Parathyroid adenoma (tissue), 2 donors: ENCODE measurements around the gene SLC66A1.

Source experiments
- H2AFZ ChIP-seq: fragments of 300-600 bp; sonication (generic); one replicate; pipeline ENCODE4 v1.7.0; 2017; ENCODE audit warnings: antibody characterized with exemption, mild to moderate bottlenecking
- H3K27ac ChIP-seq: fragments of 300-600 bp; sonication (generic); one replicate; pipeline ENCODE4 v1.7.0; 2017
- H3K27me3 ChIP-seq: fragments of 300-600 bp; sonication (generic); one replicate; pipeline ENCODE4 v1.7.0; 2017; ENCODE audit warnings: low read length; ENCODE audit not compliant: control insufficient read depth, insufficient read depth
- H3K36me3 ChIP-seq: fragments of 300-600 bp; sonication (generic); one replicate; pipeline ENCODE4 v1.7.0; 2017; ENCODE audit warnings: low read length; ENCODE audit not compliant: control insufficient read depth, insufficient read depth
- H3K4me1 ChIP-seq: fragments of 300-600 bp; sonication (generic); one replicate; pipeline ENCODE4 v1.7.0; 2017; ENCODE audit warnings: control low read depth
- H3K4me2 ChIP-seq: fragments of 300-600 bp; sonication (generic); one replicate; pipeline ENCODE4 v1.7.0; 2017; ENCODE audit warnings: low read length
- H3K4me3 ChIP-seq: fragments of 300-600 bp; sonication (generic); one replicate; pipeline ENCODE4 v1.7.0; 2017; ENCODE audit warnings: low read depth, low read length
- H3K79me2 ChIP-seq: fragments of 300-600 bp; sonication (generic); one replicate; pipeline ENCODE4 v1.7.0; 2017; ENCODE audit warnings: control low read depth
- H3K9ac ChIP-seq: fragments of 300-600 bp; sonication (generic); one replicate; pipeline ENCODE4 v1.7.0; 2017; ENCODE audit warnings: mild to moderate bottlenecking
- H3K9me3 ChIP-seq: fragments of 300-600 bp; sonication (generic); one replicate; pipeline ENCODE4 v1.7.0; 2017; ENCODE audit warnings: low read length; ENCODE audit not compliant: control insufficient read depth
- TF ChIP-seq, protein P1 (sequence below): fragments of 300-600 bp; sonication (generic); IDR thresholded peaks from one replicate; pipeline ENCODE4 v1.7.0; 2017; ENCODE audit warnings: antibody characterized with exemption, mild to moderate bottlenecking
- donor health status: primary hyperparathyroidism.

Gene SLC66A1

GRCh38 chr1:19307794-19308508, 4.2 kb upstream of the SLC66A1 start:
- no peak overlapping the region for H3K27ac ChIP-seq
- no peak overlapping the region for H2AFZ ChIP-seq
- no peaks in the 10 kb centered on the region for H3K9me3 ChIP-seq
- H3K79me2 ChIP-seq = no peaks in the 10 kb centered on the region
- H3K4me3 ChIP-seq = no peak overlapping the region
- no peak overlapping the region for H3K4me2 ChIP-seq
- no peaks in the 10 kb centered on the region for H3K27me3 ChIP-seq
- no peaks in the 10 kb centered on the region for H3K36me3 ChIP-seq
- no peak overlapping the region for H3K9ac ChIP-seq
- TF ChIP-seq, protein P1, sequence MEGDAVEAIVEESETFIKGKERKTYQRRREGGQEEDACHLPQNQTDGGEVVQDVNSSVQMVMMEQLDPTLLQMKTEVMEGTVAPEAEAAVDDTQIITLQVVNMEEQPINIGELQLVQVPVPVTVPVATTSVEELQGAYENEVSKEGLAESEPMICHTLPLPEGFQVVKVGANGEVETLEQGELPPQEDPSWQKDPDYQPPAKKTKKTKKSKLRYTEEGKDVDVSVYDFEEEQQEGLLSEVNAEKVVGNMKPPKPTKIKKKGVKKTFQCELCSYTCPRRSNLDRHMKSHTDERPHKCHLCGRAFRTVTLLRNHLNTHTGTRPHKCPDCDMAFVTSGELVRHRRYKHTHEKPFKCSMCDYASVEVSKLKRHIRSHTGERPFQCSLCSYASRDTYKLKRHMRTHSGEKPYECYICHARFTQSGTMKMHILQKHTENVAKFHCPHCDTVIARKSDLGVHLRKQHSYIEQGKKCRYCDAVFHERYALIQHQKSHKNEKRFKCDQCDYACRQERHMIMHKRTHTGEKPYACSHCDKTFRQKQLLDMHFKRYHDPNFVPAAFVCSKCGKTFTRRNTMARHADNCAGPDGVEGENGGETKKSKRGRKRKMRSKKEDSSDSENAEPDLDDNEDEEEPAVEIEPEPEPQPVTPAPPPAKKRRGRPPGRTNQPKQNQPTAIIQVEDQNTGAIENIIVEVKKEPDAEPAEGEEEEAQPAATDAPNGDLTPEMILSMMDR = no peak
- H3K4me1 ChIP-seq = no peaks in the 10 kb centered on the region

- H3K27me3 ChIP-seq = no peaks in the 10 kb centered on the region
- no peaks in the 10 kb centered on the region for H3K9me3 ChIP-seq
- TF ChIP-seq, protein P1 = no peak
- no peak overlapping the region for H3K4me3 ChIP-seq
- H3K79me2 ChIP-seq = no peaks in the 10 kb centered on the region
- no peaks in the 10 kb centered on the region for H3K4me1 ChIP-seq
- H3K27ac ChIP-seq = no peak overlapping the region
- no peaks in the 10 kb centered on the region for H3K36me3 ChIP-seq
- no peak overlapping the region for H3K9ac ChIP-seq
- H3K4me2 ChIP-seq = no peak overlapping the region
- H2AFZ ChIP-seq = no peak overlapping the region
Observed at GRCh38 chr1:19308509-19308907, 3.6 kb upstream of the SLC66A1 start.

DNA sequence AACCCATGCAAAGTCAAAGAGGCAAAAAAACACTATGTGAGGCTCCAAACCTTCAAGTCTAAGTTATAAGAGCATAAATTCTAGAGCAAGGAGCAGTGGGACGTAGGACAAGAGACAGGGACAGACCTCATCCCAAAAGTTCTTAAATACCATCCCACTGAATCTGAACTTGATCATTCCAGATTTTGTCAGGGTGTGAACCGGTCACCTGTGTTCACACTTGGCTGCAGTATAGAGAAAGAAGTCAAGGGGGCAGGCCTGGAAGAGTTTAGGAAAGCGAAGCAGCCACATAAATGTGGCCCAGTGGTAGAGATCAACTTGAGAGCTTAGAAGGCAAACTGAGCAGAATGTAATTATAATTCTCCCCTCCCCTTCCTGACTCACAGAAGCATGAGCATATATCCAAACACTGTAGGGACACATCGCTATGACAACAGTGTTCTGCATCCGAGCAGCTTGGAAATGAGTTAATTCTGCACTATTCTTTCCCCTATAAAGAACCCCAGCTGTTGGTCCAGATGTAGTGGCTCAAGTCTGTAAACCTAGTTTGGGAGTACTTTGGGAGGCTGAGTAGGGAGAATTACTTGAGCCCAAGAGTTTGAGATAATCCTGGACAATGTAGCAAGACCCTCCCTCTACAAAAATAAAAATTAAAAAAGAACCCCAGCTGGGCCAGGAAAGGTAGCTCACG, 2.9 kb upstream of the SLC66A1 start:
- H3K4me1 ChIP-seq = no peaks in the 10 kb centered on the region
- H3K36me3 ChIP-seq = no peaks in the 10 kb centered on the region
- no peak overlapping the region for H3K4me2 ChIP-seq
- no peaks in the 10 kb centered on the region for H3K27me3 ChIP-seq
- no peak overlapping the region for H2AFZ ChIP-seq
- no peaks in the 10 kb centered on the region for H3K79me2 ChIP-seq
- no peaks in the 10 kb centered on the region for H3K9me3 ChIP-seq
- no peak overlapping the region for H3K27ac ChIP-seq
- H3K9ac ChIP-seq = no peak overlapping the region
- TF ChIP-seq, protein P1 = no peak
- no peak overlapping the region for H3K4me3 ChIP-seq

- Histone ChIP-seq H3K79me2 (no peaks in the 10 kb centered on the region), H3K27ac (no peak overlapping the region), H3K9ac (no peak overlapping the region), H3K27me3 (no peaks in the 10 kb centered on the region), H3K36me3 (no peaks in the 10 kb centered on the region), H3K4me2 (no peak overlapping the region), H2AFZ (no peak overlapping the region), H3K9me3 (no peaks in the 10 kb centered on the region), H3K4me1 (no peaks in the 10 kb centered on the region), H3K4me3 (no peak overlapping the region)
- TF ChIP-seq, protein P1 = no peak
Observed at GRCh38 chr1:19310061-19310460, 2.1 kb upstream of the SLC66A1 start.
